ENCODE data around the gene PPP1R1B. TPM values are rescaled to one million over a fixed set of nuclear protein-coding genes. Genes with fewer than 3 reads are reported as not detected.

Gene PPP1R1B
- total and polyA plus RNA-seq, 2 experiments from 2014 or later, result 3.4 to 5.4 TPM

- no peak for TF ChIP-seq REST (IDR thresholded peaks at IDR 0.05; ENCODE audit: unreplicated experiment)
- no peak for TF ChIP-seq ZNF462 (CRISPR knock-in tag; IDR thresholded peaks at IDR 0.05)
These were observed 8.9 kb downstream of the PPP1R1B start (continued) for GRCh38 chr17:39635614-39636176.

GRCh38 chr17:39636587-39636926 is 9.8 kb downstream of the PPP1R1B start:
- Histone ChIP-seq H3K79me2 (replicated peaks; ENCODE audit: insufficient read depth) (peaks cover 37% of the 10 kb centered on the region), H3K4me2 (peak overlapping the region; percentile 96), H3F3A (replicated peaks; ENCODE audit: low read depth) (peaks cover 25% of the 10 kb centered on the region; the same call in 1 of the 2 replicates), H3K4me3 (peak overlapping the region; percentile 94), H4K20me1 (replicated peaks; ENCODE audit: insufficient read depth) (peaks cover 18% of the 10 kb centered on the region), H3K27me3 (ENCODE audit: insufficient read depth) (no peaks in the 10 kb centered on the region), H3K36me3 (ENCODE audit: insufficient read depth) (no peaks in the 10 kb centered on the region), H2AFZ (peak overlapping the region; percentile 94), H3K4me1 (ENCODE audit: insufficient read depth) (peaks cover 61% of the 10 kb centered on the region), H3K27ac (ENCODE audit: low read depth) (peak overlapping the region; percentile 74; the same call in 1 of the 2 replicates), H3K9me2 (ENCODE audit: insufficient read depth) (no peaks in the 10 kb centered on the region)
- Mint-ChIP-seq H3K36me3 (ENCODE audit: low read depth) (no peaks in the 10 kb centered on the region; the same call in 2 of the 3 replicates), H3K4me1 (peaks cover 75% of the 10 kb centered on the region), H3K27me3 (ENCODE audit: insufficient read depth, low read depth, poor library complexity) (peaks cover 22% of the 10 kb centered on the region), H3K9me3 (no peaks in the 10 kb centered on the region), H3K27ac (peak overlapping the region; percentile 51; the same call in 1 of the 2 replicates), H3K4me3 (peak overlapping the region; percentile 82)
- ATAC-seq (no peak), DNase-seq (ENCODE audit: low spot score) (no peak)
- no peak for TF ChIP-seq CREB1 (CRISPR knock-in tag; IDR thresholded peaks at IDR 0.05; ENCODE audit: low read depth)
- TF ChIP-seq ZNF114 (CRISPR knock-in tag; IDR thresholded peaks at IDR 0.05), result no peak
- no peak for TF ChIP-seq POLR2AphosphoS5 (IDR thresholded peaks at IDR 0.05; ENCODE audit: low read depth)
- TF ChIP-seq ETS1 (IDR thresholded peaks at IDR 0.05), result no peak
- TF ChIP-seq STAT1 (IDR thresholded peaks at IDR 0.05; ENCODE audit: unreplicated experiment), result no peak
- no peak for TF ChIP-seq NANOG (IDR thresholded peaks at IDR 0.05; ENCODE audit: borderline replicate concordance)
- no peak for TF ChIP-seq ZNF331 (CRISPR knock-in tag; IDR thresholded peaks at IDR 0.05; ENCODE audit: low read depth)

Measured in GM23338 (cell line).